ENCODE data around the gene GNGT2.

- TF ChIP-seq EZH2 (IDR thresholded peaks at IDR 0.05; ENCODE audit: insufficient read depth, poor library complexity, severe bottlenecking) (no peak), EZH2phosphoT487 (IDR thresholded peaks at IDR 0.05; ENCODE audit: insufficient read depth, low read depth) (no peak)
Observed at GRCh38 chr17:49223168-49223516, 12.8 kb upstream of the GNGT2 start.
